ENCODE results near the gene TOP3B.
"Not testable (repeated sequence)": the region's sequence is repeated elsewhere in the genome, so short reads cannot be mapped to it uniquely, and the experiment has no call there.

TOP3B gene

DNA sequence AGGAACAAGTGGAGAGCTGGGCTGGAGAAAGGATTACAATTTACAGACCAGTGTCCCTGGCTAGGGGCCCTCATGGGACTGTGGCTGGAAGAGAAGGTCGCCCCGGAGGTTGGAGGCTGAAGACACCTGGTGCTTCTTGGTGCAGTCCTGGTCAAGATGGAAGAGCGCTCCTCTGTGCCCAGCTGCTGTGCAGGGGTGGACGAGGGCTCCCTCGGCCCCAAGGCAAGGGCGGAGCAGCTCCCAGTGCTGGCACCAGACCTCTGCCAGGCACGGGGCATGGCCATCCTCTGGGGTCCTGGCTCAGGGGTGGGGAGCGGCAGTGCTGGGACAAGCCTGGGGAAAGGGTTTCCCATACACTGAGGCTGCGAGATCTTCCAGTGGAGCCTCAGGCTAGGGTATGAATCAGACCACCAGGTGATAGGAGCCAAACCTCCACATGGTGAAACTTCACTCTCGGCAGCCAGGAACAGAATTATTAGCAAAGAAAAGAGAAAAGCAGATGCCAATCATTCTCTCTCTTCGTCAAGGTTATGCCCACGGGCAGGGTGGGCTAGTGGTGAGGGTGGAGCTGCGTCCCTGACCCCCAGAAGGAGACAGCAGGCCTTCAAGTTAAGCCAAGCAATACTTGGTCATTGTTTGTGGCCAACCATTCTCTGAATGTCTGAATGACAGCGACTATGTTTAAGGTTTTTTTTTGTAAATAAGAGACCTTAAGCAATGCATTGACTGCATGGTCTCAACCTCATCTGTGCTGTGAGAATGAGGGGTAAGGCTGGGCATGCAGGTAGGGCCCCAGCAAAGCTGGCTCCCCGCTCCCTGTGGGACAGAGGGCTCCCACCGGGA is 62.0 kb downstream of the TOP3B start:
- Histone ChIP-seq H3K9ac (no peak overlapping the region), H3K27ac (0 out of 2 replicates have a peak overlapping the region, but pooled peaks have one; percentile 26), H3K9me3 (no peaks in the 10 kb centered on the region), H3K4me2 (peak overlapping the region; percentile 9; the same call in 1 of the 2 replicates), H3K27me3 (no peaks in the 10 kb centered on the region), H4K20me1 (peaks cover 20% of the 10 kb centered on the region; the same call in 1 of the 2 replicates), H3K4me3 (no peak overlapping the region), H3K4me1 (peaks cover 51% of the 10 kb centered on the region), H3K36me3 (peaks cover 55% of the 10 kb centered on the region)
- TF ChIP-seq Cebpa-rat (IDR thresholded peaks at IDR 0.05), result no peak

DNA sequence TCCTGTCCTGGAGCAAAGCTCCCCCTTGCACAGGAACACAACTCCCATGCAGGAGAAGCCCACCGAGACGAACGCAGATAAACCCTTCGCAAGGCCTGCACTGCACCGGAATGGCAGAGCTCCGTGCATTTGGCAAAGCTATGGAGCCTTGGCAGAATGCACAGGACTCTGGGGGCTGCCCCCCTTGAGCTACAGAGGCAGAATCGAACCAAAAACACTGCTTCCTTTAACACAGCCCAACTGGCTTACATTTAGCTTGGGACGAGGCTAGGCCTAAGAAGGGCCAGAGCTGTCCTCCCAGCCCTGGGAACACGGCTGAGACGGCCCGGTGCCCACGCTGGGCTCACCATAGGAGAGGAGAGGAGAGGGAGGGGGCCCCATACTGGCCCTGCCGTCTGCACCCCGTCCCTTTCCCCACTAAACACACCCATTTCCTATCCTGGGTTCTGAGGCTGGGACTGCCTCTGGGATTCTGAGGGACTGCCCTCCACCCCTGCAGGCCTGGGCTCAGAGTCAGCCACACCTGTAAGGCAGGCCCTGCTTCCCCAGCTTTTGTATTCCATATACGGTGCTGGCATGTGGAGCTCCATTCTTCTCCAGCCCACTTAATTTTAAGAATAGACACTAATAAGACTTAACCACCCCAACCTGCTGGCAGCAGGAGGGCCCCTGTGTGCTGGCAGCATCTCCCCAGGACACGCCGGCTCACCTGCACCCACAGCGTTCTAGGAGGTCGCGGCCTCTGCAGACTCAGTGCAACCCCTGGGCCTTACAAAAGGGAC is 62.9 kb downstream of the TOP3B start:
- Histone ChIP-seq H3K4me3 (no peak overlapping the region), H3K4me2 (peak overlapping the region; percentile 45), H3K27ac (no peak overlapping the region), H3K36me3 (peaks cover 46% of the 10 kb centered on the region), H3K4me1 (peaks cover 58% of the 10 kb centered on the region), H3K9me3 (no peaks in the 10 kb centered on the region), H4K20me1 (peaks cover 20% of the 10 kb centered on the region; the same call in 1 of the 2 replicates), H3K27me3 (no peaks in the 10 kb centered on the region), H3K9ac (no peak overlapping the region)
- TF ChIP-seq Cebpa-rat (IDR thresholded peaks at IDR 0.05), result no peak

DNA sequence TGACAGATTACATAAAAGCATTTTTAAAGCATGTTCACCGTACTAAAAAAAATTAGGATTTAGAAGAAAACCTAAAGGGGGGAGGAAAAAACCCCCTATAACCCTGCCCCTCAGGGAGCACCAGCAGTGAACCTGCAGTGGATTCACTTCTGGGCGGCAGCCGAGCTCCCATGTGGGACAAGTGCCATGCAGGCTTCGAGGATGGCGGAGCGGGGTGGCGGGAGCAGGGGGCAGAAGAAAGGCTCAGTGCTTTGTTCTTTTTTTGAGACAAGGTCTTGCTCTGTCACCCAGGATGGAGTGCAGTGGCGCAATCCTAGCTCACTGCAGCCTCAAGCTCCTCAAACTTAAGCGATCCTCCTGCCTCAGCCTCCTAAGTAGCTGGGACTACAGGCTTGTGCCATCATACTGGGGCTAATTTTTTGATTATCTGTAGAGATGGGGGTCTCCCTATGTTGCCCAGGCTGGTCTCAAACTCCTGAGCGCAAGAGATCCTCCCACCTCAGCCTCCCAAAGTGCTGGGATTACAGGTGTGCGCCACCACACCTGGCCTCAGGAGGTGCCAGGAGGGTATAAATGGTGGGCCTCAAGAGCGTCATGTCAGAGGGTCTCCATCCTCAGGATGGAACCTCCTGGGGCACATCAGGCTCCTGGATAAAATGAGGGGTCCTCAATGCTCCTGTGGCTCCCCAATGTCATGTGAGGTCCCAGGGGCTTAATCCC is 64.0 kb downstream of the TOP3B start:
- Histone ChIP-seq H3K9me3 (no peaks in the 10 kb centered on the region), H3K4me3 (no peak overlapping the region), H3K27me3 (no peaks in the 10 kb centered on the region), H3K9ac (no peak overlapping the region), H3K36me3 (peaks cover 36% of the 10 kb centered on the region), H3K27ac (no peak overlapping the region), H3K4me1 (peaks cover 58% of the 10 kb centered on the region), H3K4me2 (peak overlapping the region; percentile 45), H4K20me1 (peaks cover 20% of the 10 kb centered on the region; the same call in 1 of the 2 replicates)
- TF ChIP-seq Cebpa-rat (IDR thresholded peaks at IDR 0.05), result no peak

DNA sequence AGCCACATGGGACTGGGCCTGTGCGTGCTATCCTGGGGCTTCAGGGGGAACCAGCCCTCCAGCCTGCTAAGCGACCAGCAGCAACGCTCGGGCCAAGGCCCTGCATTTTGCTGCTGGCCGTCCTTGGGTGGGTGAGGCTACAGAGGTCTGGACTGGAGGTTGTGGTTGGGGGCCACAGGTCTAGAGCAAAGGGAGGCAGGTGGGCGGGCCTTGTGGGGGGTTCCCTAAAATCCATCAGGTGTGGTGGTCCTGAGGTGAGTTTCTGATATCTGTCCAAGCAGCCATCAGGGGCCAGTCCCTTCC is 64.7 kb downstream of the TOP3B start:
- Histone ChIP-seq H3K9ac (no peak overlapping the region), H3K4me1 (peaks cover 58% of the 10 kb centered on the region), H3K9me3 (no peaks in the 10 kb centered on the region), H3K27ac (no peak overlapping the region), H3K36me3 (peaks cover 29% of the 10 kb centered on the region), H3K4me2 (no peak overlapping the region), H4K20me1 (peaks cover 20% of the 10 kb centered on the region; the same call in 1 of the 2 replicates), H3K27me3 (no peaks in the 10 kb centered on the region), H3K4me3 (no peak overlapping the region)
- TF ChIP-seq Cebpa-rat (IDR thresholded peaks at IDR 0.05), result no peak

DNA sequence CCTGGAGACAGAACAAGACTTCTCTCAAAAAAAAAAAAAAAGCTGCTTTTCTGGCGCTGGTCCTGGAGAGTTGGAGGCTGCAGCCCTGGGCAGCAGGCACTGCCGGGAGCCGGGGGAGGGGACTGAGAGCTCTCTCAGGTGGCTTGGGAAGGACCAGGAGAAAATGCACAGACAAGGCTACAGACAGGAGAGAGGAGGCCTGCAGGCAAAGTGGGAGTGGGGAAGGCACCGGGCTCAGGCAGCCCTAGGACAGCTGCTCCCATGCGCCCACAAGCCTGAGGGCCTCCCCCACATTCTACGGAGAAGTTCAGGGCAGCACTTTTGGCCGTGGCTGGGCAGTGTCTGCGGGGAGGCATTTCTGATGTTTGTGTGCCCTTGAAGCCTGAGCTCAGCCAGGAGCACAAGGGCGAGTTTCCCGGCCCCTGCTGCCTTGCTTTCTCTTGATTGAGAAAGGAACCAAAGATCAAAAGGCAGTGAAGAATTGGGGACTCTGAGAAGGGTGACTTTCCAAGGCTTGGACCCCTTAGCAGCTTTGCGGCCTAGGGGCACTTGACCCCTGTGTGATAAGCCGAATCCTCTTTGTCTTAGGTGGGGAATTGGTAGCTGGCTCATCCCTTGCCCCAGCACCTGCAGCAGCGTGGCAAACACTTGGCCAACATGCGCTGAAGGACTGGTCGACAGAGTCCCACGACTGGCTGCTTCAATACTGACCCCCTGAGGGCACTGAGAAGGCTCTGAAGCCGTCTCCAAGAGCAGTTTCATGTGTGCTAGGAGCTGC is 65.2 kb downstream of the TOP3B start:
- no peak overlapping the region for H3K4me3 ChIP-seq
- H4K20me1 ChIP-seq, result peaks cover 20% of the 10 kb centered on the region; the same call in 1 of the 2 replicates
- H3K4me2 ChIP-seq, result no peak overlapping the region
- H3K27me3 ChIP-seq, result no peaks in the 10 kb centered on the region
- peaks cover 58% of the 10 kb centered on the region for H3K4me1 ChIP-seq
- TF ChIP-seq Cebpa-rat (IDR thresholded peaks at IDR 0.05), result no peak
- H3K36me3 ChIP-seq, result peaks cover 24% of the 10 kb centered on the region
- no peak overlapping the region for H3K27ac ChIP-seq
- no peak overlapping the region for H3K9ac ChIP-seq
- H3K9me3 ChIP-seq, result no peaks in the 10 kb centered on the region

DNA sequence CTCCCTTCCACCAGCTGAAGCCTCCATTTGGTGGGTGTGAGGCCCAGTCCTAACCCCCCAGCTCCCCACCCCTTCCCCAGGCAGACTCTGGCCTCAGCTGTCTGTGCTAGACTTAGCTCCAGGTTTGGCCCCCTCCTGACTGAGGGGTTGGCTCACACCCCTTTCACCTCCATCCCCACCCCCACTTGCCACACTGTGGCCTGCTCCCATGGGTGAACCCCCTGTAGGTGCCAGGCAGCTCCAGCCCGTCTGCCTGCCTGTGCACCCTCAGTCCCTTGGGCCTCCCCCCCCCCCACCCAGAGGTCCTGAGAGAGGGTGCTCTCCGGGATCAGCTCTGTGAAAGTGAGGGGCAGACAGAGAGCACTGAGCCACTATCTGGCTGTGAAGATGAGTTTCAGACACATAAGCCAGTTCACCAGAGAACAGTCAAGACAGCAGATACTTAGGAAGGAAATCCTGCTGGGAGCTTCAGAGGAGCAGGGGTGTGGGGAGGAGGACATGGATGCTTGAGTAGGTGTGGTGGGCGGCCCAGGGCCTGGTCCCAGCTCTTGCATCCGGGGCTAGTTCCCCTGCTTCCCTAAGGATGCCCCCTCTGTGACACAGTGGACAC is 66.2 kb downstream of the TOP3B start:
- no peak overlapping the region for H3K9ac ChIP-seq
- TF ChIP-seq Cebpa-rat (IDR thresholded peaks at IDR 0.05), result no peak
- no peaks in the 10 kb centered on the region for H3K27me3 ChIP-seq
- peaks cover 20% of the 10 kb centered on the region; the same call in 1 of the 2 replicates for H4K20me1 ChIP-seq
- no peak overlapping the region for H3K4me3 ChIP-seq
- peak overlapping the region; percentile 19; the same call in 1 of the 2 replicates for H3K4me2 ChIP-seq
- H3K4me1 ChIP-seq, result peaks cover 58% of the 10 kb centered on the region
- H3K9me3 ChIP-seq, result no peaks in the 10 kb centered on the region
- no peak overlapping the region for H3K27ac ChIP-seq
- H3K36me3 ChIP-seq, result peaks cover 16% of the 10 kb centered on the region

DNA sequence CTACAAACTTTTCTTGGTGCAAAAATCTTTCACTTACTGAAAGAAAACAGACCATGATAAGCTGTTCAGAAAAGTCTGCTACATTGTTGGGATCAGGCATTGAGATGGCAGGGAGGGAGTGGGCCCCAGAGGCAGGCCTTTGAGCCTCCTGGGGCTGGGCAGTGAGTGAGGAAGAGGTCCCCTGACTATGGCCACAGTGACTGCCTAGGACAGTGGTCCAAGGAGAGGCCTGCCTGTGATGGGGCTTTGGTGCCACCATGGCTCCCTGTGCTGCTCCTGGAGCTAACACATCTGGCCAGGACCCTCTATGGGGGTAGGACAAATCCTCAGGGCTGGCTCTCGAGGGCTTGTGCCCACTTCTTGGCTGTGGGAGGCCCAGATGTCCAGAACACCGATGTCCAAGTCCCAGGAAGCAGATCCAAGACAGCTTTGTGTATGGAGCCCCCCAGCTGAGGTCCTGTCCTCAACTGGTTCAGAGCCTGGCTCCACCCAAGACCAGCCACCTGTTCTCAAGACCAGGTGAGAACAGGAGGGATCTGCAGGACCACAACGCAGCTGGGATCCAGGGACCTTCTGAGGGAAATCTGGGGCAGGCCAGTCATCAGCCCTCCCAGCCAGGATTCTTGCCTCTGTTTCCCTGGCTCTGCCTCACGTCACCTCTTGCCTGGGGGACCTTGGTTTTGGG is 66.8 kb downstream of the TOP3B start:
- Histone ChIP-seq H3K9me3 (no peaks in the 10 kb centered on the region), H3K9ac (no peak overlapping the region)
- no peak for TF ChIP-seq Cebpa-rat (IDR thresholded peaks at IDR 0.05)

DNA sequence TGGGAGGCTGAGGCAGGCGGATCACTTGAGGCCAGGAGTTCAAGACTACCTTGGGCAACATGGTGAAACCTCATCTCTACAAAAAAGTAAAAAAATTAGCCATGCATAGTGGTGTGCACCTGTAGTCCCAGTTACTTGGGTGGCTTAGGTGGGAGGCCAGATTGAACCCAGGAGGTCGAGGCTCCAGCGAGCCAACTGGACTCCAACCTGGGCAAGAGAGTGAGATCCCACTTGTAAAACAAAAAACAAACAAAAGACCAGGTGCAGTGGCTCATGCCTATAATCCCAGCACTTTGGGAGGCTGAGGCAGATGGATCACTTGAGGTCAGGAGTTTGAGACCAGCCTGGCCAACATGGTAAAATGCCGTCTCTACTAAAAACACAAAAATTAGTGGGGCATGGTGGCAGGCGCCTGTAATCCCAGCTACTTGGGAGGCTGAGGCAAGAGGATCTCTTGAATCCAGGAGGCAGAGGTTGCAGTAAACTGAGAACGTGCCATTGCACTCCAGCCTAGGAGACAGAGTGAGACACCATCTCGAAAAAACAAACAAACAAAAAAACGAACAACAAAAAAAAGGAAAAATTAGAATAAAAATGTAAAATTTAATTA is 68.4 kb downstream of the TOP3B start:
- H3K4me3 ChIP-seq, H3K36me3 ChIP-seq, H3K27me3 ChIP-seq, H3K4me2 ChIP-seq, H4K20me1 ChIP-seq, H3K9me3 ChIP-seq, H3K27ac ChIP-seq, H3K9ac ChIP-seq: not testable (repeated sequence)
- H3K4me1 ChIP-seq, result peaks cover 41% of the 10 kb centered on the region

More for the DNA sequence above, 66.8 kb downstream of the TOP3B start:
- Histone ChIP-seq H3K4me2 (no peak overlapping the region), H3K4me1 (peaks cover 57% of the 10 kb centered on the region), H3K27me3 (no peaks in the 10 kb centered on the region), H3K36me3 (peaks cover 10% of the 10 kb centered on the region), H3K4me3 (no peak overlapping the region), H3K27ac (peak overlapping the region; percentile 11; the same call in 1 of the 2 replicates), H4K20me1 (peaks cover 20% of the 10 kb centered on the region; the same call in 1 of the 2 replicates)

DNA sequence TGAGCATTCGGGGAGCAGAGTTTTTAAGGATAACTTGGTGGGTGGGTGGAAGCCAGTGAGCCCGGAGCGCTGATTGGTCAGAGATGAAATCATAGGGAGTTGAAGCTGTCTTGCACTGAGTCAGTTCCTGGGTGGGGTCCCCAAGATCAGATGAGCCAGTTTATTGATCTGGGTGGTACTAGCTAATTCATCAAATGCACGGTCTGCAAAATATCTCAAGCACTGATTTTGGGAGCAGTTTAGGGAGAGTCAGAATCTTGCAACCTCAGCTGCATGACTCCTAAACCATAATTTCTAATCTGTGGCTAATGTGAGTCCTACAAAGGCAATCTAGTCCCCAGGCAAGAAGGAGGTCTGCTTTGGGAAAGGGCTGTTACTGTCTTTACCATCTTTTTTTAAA is 72.2 kb downstream of the TOP3B start:
- H3K9ac ChIP-seq, H4K20me1 ChIP-seq, H3K4me3 ChIP-seq, H3K36me3 ChIP-seq, H3K27ac ChIP-seq, H3K4me2 ChIP-seq, H3K27me3 ChIP-seq, H3K4me1 ChIP-seq, H3K9me3 ChIP-seq: not testable (repeated sequence)
